ENCODE data around the gene EFS. TPM values are rescaled to one million over a fixed set of nuclear protein-coding genes. Genes with fewer than 3 reads are reported as not detected.

The EFS gene
- total RNA-seq, 1 experiment from 2014 or later = not detected

GRCh38 chr14:23403139-23403438, 38.1 kb upstream of the EFS start:
- ATAC-seq = no peak
- BruUV-seq (replicated peaks) = no TSS peak
- no peaks in the 10 kb centered on the region; the same call in 1 of the 2 replicates for H3K27me3 ChIP-seq (ENCODE audit: control insufficient read depth, insufficient read depth, low read length)
- TF ChIP-seq TCF7L2 (IDR thresholded peaks at IDR 0.05; ENCODE audit: low read depth, low read length) = no peak
- no peak for TF ChIP-seq SIN3A (IDR thresholded peaks at IDR 0.05; ENCODE audit: borderline replicate concordance, insufficient read depth, low read depth, low read length)
- no peak for TF ChIP-seq CTCF (IDR thresholded peaks at IDR 0.05)
- TF ChIP-seq REST (IDR thresholded peaks at IDR 0.05; ENCODE audit: insufficient read depth in 1 of 2, low read depth in 2 of 2, low read length in 1 of 2) = no peak
- no peak for TF ChIP-seq POLR2AphosphoS5 (IDR thresholded peaks at IDR 0.05; ENCODE audit: low read depth, low read length)
- no peak overlapping the region for H3K4me3 ChIP-seq (ENCODE audit: low read depth in 2 of 2, low read length in 2 of 2)
- H3K36me3 ChIP-seq (ENCODE audit: control insufficient read depth, insufficient read depth, low read length) = no peaks in the 10 kb centered on the region
- no peaks in the 10 kb centered on the region for H3K4me1 ChIP-seq (ENCODE audit: control insufficient read depth, insufficient read depth, low read length)
- in situ Hi-C loops (cut with HindIII; ENCODE audit: low pct_unique_long_range_greater_than_20kb, low sequenced_read_pairs) = no loop called here
- ChIA-PET POLR2A (no interaction called here), CTCF (no interaction called here)
- no peaks in the 10 kb centered on the region for H3K9me3 ChIP-seq (ENCODE audit: control insufficient read depth, insufficient read depth, low read depth, low read length)
- DNase-seq (ENCODE audit: low read depth, low spot score) = no peak
- no peak overlapping the region for H3K27ac ChIP-seq (ENCODE audit: low read length)
- intact Hi-C loops (cut with micrococcal nuclease; ENCODE audit: unreplicated experiment) = no loop called here

GRCh38 chr14:23402296-23403138, 37.5 kb upstream of the EFS start:
- H3K4me1 ChIP-seq (ENCODE audit: control insufficient read depth, insufficient read depth, low read length) = no peaks in the 10 kb centered on the region
- DNase-seq (ENCODE audit: low read depth, low spot score) (no peak), ATAC-seq (no peak)
- no peak overlapping the region for H3K27ac ChIP-seq (ENCODE audit: low read length)
- ChIA-PET CTCF (interaction anchor here (1.2 kb wide), 1 partner anchor 22 kb away, joined by 3 read pairs; no protein-coding TSS in a partner anchor), POLR2A (no interaction called here)
- no peaks in the 10 kb centered on the region for H3K9me3 ChIP-seq (ENCODE audit: control insufficient read depth, insufficient read depth, low read depth, low read length)
- no TSS peak for BruUV-seq (replicated peaks)
- intact Hi-C loops (cut with micrococcal nuclease; ENCODE audit: unreplicated experiment) (no loop called here), in situ Hi-C loops (cut with HindIII; ENCODE audit: low pct_unique_long_range_greater_than_20kb, low sequenced_read_pairs) (no loop called here)
- TF ChIP-seq TCF7L2 (IDR thresholded peaks at IDR 0.05; ENCODE audit: low read depth, low read length) = no peak
- no peak for TF ChIP-seq REST (IDR thresholded peaks at IDR 0.05; ENCODE audit: insufficient read depth in 1 of 2, low read depth in 2 of 2, low read length in 1 of 2)
- no peak for TF ChIP-seq CTCF (IDR thresholded peaks at IDR 0.05)
- no peak for TF ChIP-seq POLR2AphosphoS5 (IDR thresholded peaks at IDR 0.05; ENCODE audit: low read depth, low read length)
- TF ChIP-seq SIN3A (IDR thresholded peaks at IDR 0.05; ENCODE audit: borderline replicate concordance, insufficient read depth, low read depth, low read length) = no peak
- H3K36me3 ChIP-seq (ENCODE audit: control insufficient read depth, insufficient read depth, low read length) = no peaks in the 10 kb centered on the region
- H3K4me3 ChIP-seq (ENCODE audit: low read depth in 2 of 2, low read length in 2 of 2) = no peak overlapping the region
- no peaks in the 10 kb centered on the region; the same call in 1 of the 2 replicates for H3K27me3 ChIP-seq (ENCODE audit: control insufficient read depth, insufficient read depth, low read length)

Measured in Panc1 (cell line).